Kidney epithelial cell (primary cell): ENCODE results near the gene TBC1D2B. TPM values are rescaled to one million over a fixed set of nuclear protein-coding genes. Genes with fewer than 3 reads are reported as not detected.

ENCODE experiments used
- DNase-seq: peaks from one replicate; pipeline ENCODE4 v3.0.0-alpha.2; 2010; ENCODE audit warnings: low read depth
- H3K27me3 ChIP-seq: 2 replicates; pipeline ENCODE4 v1.6.0; 2011; ENCODE audit warnings: low read length; ENCODE audit not compliant: control insufficient read depth, insufficient read depth
- H3K36me3 ChIP-seq: 2 replicates; pipeline ENCODE4 v1.5.1; 2011; ENCODE audit warnings: low read length; ENCODE audit not compliant: control insufficient read depth, insufficient read depth
- H3K4me3 ChIP-seq: 2 replicates; pipeline ENCODE4 v1.5.1; 2011; ENCODE audit warnings: low read depth, mild to moderate bottlenecking, control low read depth, low read length
- total RNA-seq: library from RNA; depleted of rRNA; stranded (reverse); fragments of >200 nt; gene quantifications from 2 replicates; pipeline ENCODE4 v1.2.3, GENCODE V29; 2015
- TF ChIP-seq, protein P1 (sequence below): IDR thresholded peaks from 2 replicates; pipeline ENCODE4 v1.5.1; 2011; ENCODE audit warnings: mild to moderate bottlenecking, moderate library complexity, low read length, control low read depth, inconsistent platforms; ENCODE audit not compliant: insufficient read depth, poor library complexity, severe bottlenecking

The TBC1D2B gene
- total RNA-seq, 1 donor from 2014 or later = 29.0 TPM

DNA sequence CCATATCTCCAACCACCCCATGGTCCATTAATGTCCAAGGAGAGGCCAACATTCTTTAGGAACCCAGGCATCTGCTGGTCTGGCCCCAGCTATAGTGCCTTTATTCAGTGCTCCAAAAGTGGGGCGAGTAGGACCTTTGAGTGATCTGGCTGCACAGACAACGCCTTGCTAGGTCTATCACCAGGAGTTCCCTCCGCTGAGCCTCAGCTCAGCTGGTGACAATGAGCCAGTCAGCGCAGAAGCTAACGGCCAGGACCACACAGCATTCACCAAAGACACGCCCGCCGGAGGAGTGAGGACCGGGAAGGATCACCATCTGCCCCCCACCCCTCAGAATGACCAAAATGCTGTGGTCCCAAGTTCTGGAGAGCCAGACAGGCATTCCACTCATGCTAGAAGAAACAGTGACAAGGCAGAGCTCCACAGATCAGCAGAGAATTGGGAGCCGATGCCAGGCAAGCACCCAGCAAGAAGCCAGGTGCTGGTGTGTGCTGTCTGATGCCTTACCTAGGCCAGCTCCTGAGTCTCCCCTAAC, 19.0 kb downstream of the TBC1D2B start:
- Histone ChIP-seq H3K4me3 (no peak overlapping the region), H3K27me3 (no peaks in the 10 kb centered on the region), H3K36me3 (no peaks in the 10 kb centered on the region)
- TF ChIP-seq, protein P1, sequence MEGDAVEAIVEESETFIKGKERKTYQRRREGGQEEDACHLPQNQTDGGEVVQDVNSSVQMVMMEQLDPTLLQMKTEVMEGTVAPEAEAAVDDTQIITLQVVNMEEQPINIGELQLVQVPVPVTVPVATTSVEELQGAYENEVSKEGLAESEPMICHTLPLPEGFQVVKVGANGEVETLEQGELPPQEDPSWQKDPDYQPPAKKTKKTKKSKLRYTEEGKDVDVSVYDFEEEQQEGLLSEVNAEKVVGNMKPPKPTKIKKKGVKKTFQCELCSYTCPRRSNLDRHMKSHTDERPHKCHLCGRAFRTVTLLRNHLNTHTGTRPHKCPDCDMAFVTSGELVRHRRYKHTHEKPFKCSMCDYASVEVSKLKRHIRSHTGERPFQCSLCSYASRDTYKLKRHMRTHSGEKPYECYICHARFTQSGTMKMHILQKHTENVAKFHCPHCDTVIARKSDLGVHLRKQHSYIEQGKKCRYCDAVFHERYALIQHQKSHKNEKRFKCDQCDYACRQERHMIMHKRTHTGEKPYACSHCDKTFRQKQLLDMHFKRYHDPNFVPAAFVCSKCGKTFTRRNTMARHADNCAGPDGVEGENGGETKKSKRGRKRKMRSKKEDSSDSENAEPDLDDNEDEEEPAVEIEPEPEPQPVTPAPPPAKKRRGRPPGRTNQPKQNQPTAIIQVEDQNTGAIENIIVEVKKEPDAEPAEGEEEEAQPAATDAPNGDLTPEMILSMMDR = no peak
- DNase-seq = no peak

GRCh38 chr15:78057803-78058202, 19.7 kb downstream of the TBC1D2B start:
- H3K36me3 ChIP-seq = no peaks in the 10 kb centered on the region
- no peaks in the 10 kb centered on the region for H3K27me3 ChIP-seq
- DNase-seq = no peak
- TF ChIP-seq, protein P1 = no peak
- H3K4me3 ChIP-seq = no peak overlapping the region

GRCh38 chr15:78056714-78057269, 20.7 kb downstream of the TBC1D2B start:
- H3K36me3 ChIP-seq = no peaks in the 10 kb centered on the region
- TF ChIP-seq, protein P1 = no peak
- no peak for DNase-seq
- H3K4me3 ChIP-seq = no peak overlapping the region
- no peaks in the 10 kb centered on the region for H3K27me3 ChIP-seq

DNA sequence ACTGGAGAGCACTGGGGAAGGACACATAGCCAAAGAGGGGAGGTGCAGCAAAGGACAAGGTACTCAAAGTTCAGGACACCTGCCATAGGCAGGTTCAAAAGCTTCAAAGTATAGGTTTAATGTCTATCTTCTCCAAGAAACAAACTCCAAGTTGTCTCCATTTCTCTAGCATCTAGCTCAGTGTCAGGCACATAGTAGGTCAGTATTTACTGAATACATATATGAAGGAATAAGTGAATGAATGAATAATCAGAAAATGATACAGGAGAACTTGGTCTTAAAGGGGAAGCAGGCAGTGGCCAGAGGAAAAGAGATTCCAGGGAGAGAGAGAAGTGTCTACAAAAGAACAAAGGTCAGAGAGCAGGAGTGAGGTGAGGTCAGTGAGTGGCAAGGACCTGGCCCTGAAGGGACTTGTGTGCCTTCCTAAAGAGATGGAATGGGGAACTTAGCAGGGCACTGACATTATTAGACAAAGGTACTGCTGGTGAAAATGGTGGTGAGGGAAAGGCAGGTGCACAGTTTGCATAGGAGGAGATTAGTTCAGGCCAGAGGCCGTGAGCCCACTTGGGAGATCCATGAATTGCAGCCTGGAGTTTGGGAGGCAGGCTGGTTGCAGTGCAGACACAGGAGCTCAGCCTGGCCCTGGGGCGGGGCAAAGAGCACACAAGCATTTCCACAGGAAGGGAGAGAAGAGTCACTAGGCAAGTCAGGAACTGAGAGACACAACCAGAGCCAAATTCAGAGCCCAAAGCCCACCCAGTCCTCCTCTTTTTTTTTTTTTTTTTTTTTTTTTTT, 21.4 kb downstream of the TBC1D2B start:
- Histone ChIP-seq H3K27me3 (no peaks in the 10 kb centered on the region), H3K36me3 (no peaks in the 10 kb centered on the region), H3K4me3 (no peak overlapping the region)
- TF ChIP-seq, protein P1 = no peak
- no peak for DNase-seq

- H3K4me3 ChIP-seq = no peak overlapping the region
- TF ChIP-seq, protein P1 = no peak
Observed at GRCh38 chr15:78054966-78055365, 22.5 kb downstream of the TBC1D2B start.

GRCh38 chr15:78054518-78054917, 23.0 kb downstream of the TBC1D2B start:
- no peak for DNase-seq
- Histone ChIP-seq H3K27me3 (no peaks in the 10 kb centered on the region), H3K4me3 (no peak overlapping the region), H3K36me3 (no peaks in the 10 kb centered on the region)
- TF ChIP-seq, protein P1 = no peak

More at GRCh38 chr15:78054966-78055365, 22.5 kb downstream of the TBC1D2B start:
- Histone ChIP-seq H3K27me3 (no peaks in the 10 kb centered on the region), H3K36me3 (no peaks in the 10 kb centered on the region)
- DNase-seq = no peak
